A204.1 (cell line): Measurements from ENCODE around the gene HNRNPF.
"Not testable (repeated sequence)": the region's sequence is repeated elsewhere in the genome, so short reads cannot be mapped to it uniquely, and the experiment has no call there.

Experiments
- FAIRE-seq: peaks from 2 replicates; lab custom pipeline; 2012; peaks lifted over from hg19 to GRCh38; lab: Jason Lieb, UNC

The HNRNPF gene

DNA sequence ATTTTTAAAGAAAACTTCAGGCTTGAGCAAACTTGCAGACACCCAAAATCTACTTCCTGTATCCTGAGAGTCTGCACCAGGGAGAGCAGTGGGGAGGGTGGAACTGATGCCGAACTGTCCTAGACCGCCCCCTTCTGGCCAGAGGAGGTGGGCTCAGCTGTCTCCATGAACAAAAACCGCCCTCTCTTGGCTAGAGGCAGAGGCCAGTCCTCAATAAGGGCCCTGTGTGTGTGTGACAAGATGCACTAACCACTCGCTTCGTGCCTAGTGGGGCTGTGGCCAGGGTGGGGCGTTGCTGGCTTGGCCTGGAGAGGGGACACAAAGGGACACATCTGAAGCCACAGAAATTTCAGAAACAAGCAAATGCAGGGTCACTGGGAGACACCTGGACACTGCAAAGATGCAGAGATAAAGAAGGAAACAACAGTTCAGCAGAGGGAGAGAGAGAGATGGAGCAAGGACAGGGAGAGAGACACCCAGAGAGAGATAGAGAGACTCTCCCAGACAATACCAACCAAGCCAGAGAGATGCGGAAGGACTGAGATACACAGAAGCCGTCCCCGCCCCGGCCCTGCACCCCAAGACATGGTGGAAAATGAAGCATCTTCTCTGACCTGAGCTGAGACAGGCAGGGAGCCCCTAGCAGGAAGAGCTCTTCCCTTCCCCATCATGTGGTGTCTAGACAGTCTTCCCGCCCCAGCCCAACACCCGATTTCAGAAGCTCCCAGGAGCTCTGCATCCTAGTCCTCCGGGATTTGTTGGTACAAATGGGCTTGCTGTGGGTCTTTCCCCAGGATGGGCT, 60.3 kb downstream of the HNRNPF start:
- FAIRE-seq, result peak; percentile 68

GRCh38 chr10:43347997-43348396, 61.0 kb downstream of the HNRNPF start:
- no peak for FAIRE-seq

GRCh38 chr10:43344051-43344450, 64.9 kb downstream of the HNRNPF start:
- no peak for FAIRE-seq

DNA sequence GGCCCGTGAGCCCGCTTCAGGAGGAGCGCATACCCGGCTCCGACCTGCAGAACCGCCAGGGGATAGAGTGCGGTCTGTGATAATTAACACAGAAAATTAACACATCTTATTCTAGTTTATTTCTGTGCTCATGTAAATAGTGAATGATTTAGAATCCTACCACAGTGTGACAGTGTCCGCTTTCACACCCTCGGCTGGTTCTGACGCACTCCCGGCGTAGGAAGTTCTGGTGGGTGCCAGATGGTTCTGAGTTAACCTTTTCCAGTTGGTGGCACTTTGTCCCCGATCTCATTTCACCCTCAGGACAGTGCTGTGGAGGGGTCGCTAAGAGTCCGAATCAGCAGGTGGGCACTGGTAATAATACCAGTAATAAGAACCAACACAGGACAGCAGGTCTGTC, 65.9 kb downstream of the HNRNPF start:
- FAIRE-seq, result no peak

- FAIRE-seq, result no peak
Observed at GRCh38 chr10:43342279-43343125, 66.5 kb downstream of the HNRNPF start.

GRCh38 chr10:43341450-43341849, 67.5 kb downstream of the HNRNPF start:
- no peak for FAIRE-seq

- no peak for FAIRE-seq
Observed at GRCh38 chr10:43340619-43341018, 68.4 kb downstream of the HNRNPF start.

- FAIRE-seq, result no peak
Observed at GRCh38 chr10:43340101-43340500, 68.9 kb downstream of the HNRNPF start.

GRCh38 chr10:43339136-43339535, 69.8 kb downstream of the HNRNPF start:
- no peak for FAIRE-seq

DNA sequence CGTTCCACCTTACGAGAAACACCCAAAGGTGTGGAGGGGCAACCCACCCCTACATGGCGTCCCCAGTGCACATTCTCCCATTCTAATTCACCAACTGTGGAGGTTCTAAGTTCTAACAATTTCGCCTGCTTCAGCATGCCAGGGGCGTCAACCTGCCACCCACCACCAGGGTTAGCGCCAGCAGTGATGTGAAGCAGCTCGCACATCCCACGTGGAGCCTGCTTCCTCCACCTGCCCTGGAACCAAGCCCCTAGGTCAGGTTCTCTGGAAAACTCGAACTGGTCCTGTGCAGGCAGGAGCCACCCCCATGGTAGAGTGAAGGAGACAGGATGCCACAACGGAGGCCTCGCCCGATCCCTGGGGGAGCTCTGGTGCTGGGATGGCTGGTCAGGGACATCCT, 70.9 kb downstream of the HNRNPF start:
- FAIRE-seq, result no peak

- not testable (repeated sequence) for FAIRE-seq
Observed at GRCh38 chr10:43337536-43337935, 71.5 kb downstream of the HNRNPF start.

GRCh38 chr10:43336641-43337318, 72.2 kb downstream of the HNRNPF start:
- FAIRE-seq, result no peak

DNA sequence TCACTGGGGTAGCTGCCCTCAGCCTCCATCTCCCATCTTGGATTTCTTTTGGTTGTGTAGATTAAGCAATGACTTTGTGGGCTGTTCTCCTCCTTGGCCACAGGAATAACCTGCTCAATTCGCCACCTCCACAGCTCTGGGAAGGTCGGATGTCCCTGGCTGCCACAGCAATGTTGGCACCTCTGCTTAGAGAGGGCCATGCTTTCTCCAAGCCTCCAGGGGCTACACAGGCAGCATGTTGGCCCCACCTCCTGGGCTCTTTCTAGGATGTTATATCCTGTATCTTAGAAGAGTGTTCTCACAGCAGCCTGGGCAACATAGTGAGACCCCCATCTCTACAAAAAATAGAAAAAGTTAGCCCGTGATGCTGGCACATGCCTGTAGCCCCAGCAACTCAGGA, 72.9 kb downstream of the HNRNPF start:
- no peak for FAIRE-seq
